GM12891 (cell line): ENCODE results near the gene DCANP1.

Experiments used
- PAX5 ChIP-seq: IDR thresholded peaks from 2 replicates; pipeline ENCODE4 v1.6.1; 2011; ENCODE audit warnings: low read length, moderate library complexity, mild to moderate bottlenecking; ENCODE audit not compliant: insufficient read depth, severe bottlenecking
- POLR2A ChIP-seq: IDR thresholded peaks from 2 replicates; pipeline ENCODE4 v1.6.1; 2011; ENCODE audit warnings: low read depth, low read length, control low read depth
- POLR2AphosphoS5 ChIP-seq: IDR thresholded peaks from 2 replicates; pipeline ENCODE4 v1.6.1; 2011; ENCODE audit warnings: low read depth, low read length, control low read depth
- POU2F2 ChIP-seq: IDR thresholded peaks from 2 replicates; pipeline ENCODE4 v1.6.1; 2011; ENCODE audit warnings: low read depth, mild to moderate bottlenecking, control low read depth, low read length, moderate library complexity

DNA sequence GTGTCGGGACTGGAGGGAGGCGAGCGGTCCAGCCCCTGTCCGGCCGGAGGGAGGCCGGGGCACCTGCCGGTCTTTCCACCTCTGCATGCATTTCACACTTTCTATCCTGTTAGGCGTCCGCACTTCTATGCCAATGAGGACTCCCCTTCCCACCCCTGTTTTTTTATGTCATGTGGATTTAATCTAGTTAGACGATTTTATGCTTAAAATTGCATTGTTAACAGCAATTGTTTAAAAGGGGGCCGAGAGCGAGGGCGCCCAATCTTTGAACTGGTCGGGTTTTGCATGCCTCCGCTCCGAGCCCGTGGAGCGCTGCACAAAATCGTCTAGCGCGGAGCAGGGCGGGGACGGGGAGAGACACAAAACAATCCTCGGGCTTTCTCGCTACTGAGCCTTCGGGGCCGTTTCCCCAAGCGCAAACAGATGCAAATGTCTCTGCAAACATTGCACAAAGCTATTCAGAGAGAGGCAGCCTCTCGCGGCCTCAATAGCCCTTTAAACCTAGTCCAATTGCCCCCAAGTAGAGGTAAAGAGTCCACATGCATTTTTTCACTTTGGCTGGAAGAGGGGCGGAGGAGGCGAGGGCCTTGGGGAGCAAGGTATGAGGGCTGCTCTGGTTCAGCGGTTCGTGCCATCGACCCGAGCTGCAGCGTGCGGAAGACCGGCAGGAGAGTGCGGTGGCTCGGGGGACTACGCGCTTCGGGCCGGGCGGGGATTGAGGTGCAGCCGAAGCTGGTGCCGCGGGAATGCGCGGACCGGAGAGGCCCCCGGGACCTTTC is 42.5 kb upstream of the DCANP1 start:
- no peak for TF ChIP-seq POLR2A
- TF ChIP-seq POLR2AphosphoS5: no peak
- no peak for TF ChIP-seq PAX5
- no peak for TF ChIP-seq POU2F2
